DOHH2 (cell line): ENCODE data around the gene MPPE1.

ENCODE experiments used
- H3F3A ChIP-seq: fragments of 200-600 bp; sonication (generic), shearing (Covaris generic); 2 replicates; pipeline ENCODE4 v1.6.0; 2016; ENCODE audit warnings: antibody characterized with exemption, mild to moderate bottlenecking; ENCODE audit not compliant: control insufficient read depth, insufficient read depth
- H3K27ac ChIP-seq: fragments of 200-600 bp; sonication (generic); 2 replicates; pipeline ENCODE4 v1.5.1; 2014; ENCODE audit warnings: low read depth, mild to moderate bottlenecking, low read length, moderate library complexity
- H3K27me3 ChIP-seq: fragments of 200-600 bp; sonication (generic); 2 replicates; pipeline ENCODE4 v1.6.1; 2014; ENCODE audit warnings: mild to moderate bottlenecking, low read length, mixed read lengths; ENCODE audit not compliant: control insufficient read depth
- H3K36me3 ChIP-seq: fragments of 200-600 bp; sonication (generic); 2 replicates; pipeline ENCODE4 v1.6.1; 2014; ENCODE audit warnings: mild to moderate bottlenecking, low read length, moderate library complexity, mixed read lengths; ENCODE audit not compliant: control insufficient read depth
- H3K4me1 ChIP-seq: fragments of 200-600 bp; sonication (generic); 2 replicates; pipeline ENCODE4 v1.6.1; 2014; ENCODE audit warnings: mild to moderate bottlenecking, low read length, mixed read lengths; ENCODE audit not compliant: control insufficient read depth
- H3K4me2 ChIP-seq: fragments of 200-600 bp; sonication (generic); 2 replicates; pipeline ENCODE4 v1.6.0; 2014; ENCODE audit warnings: mild to moderate bottlenecking, low read length, moderate library complexity
- H3K4me3 ChIP-seq: fragments of 200-600 bp; sonication (generic); 2 replicates; pipeline ENCODE4 v1.5.1; 2014; ENCODE audit warnings: mild to moderate bottlenecking, low read length, mixed read lengths
- H3K79me2 ChIP-seq: fragments of 200-600 bp; sonication (generic); 2 replicates; pipeline ENCODE4 v1.6.1; 2014; ENCODE audit warnings: mild to moderate bottlenecking, low read length, mixed read lengths; ENCODE audit not compliant: control insufficient read depth
- H3K9me2 ChIP-seq: fragments of 200-600 bp; sonication (generic); replicated peaks from 2 replicates; pipeline ENCODE4 v1.6.1; 2014; ENCODE audit warnings: mild to moderate bottlenecking, low read length, mixed read lengths; ENCODE audit not compliant: control insufficient read depth
- H3K9me3 ChIP-seq: fragments of 200-600 bp; sonication (generic); 2 replicates; pipeline ENCODE4 v1.6.1; 2014; ENCODE audit warnings: antibody characterized with exemption, low read length, mixed read lengths; ENCODE audit not compliant: control insufficient read depth, insufficient read depth
- H4K20me1 ChIP-seq: fragments of 200-600 bp; sonication (generic); 2 replicates; pipeline ENCODE4 v1.6.0; 2014; ENCODE audit warnings: low read depth, mild to moderate bottlenecking, antibody characterized with exemption, low read length, moderate library complexity; ENCODE audit not compliant: control insufficient read depth, insufficient read depth
- EZH2phosphoT487 ChIP-seq: fragments of 200-600 bp; sonication (generic); IDR thresholded peaks from 2 replicates; pipeline ENCODE4 v1.6.1; 2017; ENCODE audit warnings: borderline replicate concordance, mild to moderate bottlenecking, antibody characterized with exemption, low read length, moderate library complexity, mixed read lengths
- TF ChIP-seq, protein P1 (sequence below): fragments of 200-600 bp; sonication (generic); IDR thresholded peaks from one replicate; pipeline ENCODE4 v1.5.1; 2014; ENCODE audit warnings: antibody characterized with exemption, mild to moderate bottlenecking, low read depth, low read length; ENCODE audit not compliant: poor library complexity, severe bottlenecking

Gene MPPE1

GRCh38 chr18:11847811-11848210 lies 60.3 kb downstream of the MPPE1 start:
- Histone ChIP-seq H3K79me2 (peaks cover 16% of the 10 kb centered on the region), H3K4me3 (no peak overlapping the region), H3K9me2 (no peaks in the 10 kb centered on the region), H3F3A (peaks cover 3% of the 10 kb centered on the region; the same call in 1 of the 2 replicates), H3K36me3 (peaks cover 12% of the 10 kb centered on the region), H3K27me3 (no peaks in the 10 kb centered on the region), H3K4me1 (peaks cover 22% of the 10 kb centered on the region), H3K9me3 (no peaks in the 10 kb centered on the region), H4K20me1 (no peaks in the 10 kb centered on the region), H3K27ac (no peak overlapping the region), H3K4me2 (no peak overlapping the region)
- no peak for TF ChIP-seq EZH2phosphoT487
- TF ChIP-seq, protein P1, sequence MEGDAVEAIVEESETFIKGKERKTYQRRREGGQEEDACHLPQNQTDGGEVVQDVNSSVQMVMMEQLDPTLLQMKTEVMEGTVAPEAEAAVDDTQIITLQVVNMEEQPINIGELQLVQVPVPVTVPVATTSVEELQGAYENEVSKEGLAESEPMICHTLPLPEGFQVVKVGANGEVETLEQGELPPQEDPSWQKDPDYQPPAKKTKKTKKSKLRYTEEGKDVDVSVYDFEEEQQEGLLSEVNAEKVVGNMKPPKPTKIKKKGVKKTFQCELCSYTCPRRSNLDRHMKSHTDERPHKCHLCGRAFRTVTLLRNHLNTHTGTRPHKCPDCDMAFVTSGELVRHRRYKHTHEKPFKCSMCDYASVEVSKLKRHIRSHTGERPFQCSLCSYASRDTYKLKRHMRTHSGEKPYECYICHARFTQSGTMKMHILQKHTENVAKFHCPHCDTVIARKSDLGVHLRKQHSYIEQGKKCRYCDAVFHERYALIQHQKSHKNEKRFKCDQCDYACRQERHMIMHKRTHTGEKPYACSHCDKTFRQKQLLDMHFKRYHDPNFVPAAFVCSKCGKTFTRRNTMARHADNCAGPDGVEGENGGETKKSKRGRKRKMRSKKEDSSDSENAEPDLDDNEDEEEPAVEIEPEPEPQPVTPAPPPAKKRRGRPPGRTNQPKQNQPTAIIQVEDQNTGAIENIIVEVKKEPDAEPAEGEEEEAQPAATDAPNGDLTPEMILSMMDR = no peak

- Histone ChIP-seq H3K9me3 (no peaks in the 10 kb centered on the region), H3K4me1 (peaks cover 12% of the 10 kb centered on the region), H3K9me2 (no peaks in the 10 kb centered on the region), H3K27ac (no peak overlapping the region), H3F3A (peaks cover 3% of the 10 kb centered on the region; the same call in 1 of the 2 replicates), H3K27me3 (no peaks in the 10 kb centered on the region), H3K4me3 (no peak overlapping the region), H4K20me1 (no peaks in the 10 kb centered on the region), H3K4me2 (no peak overlapping the region), H3K36me3 (no peaks in the 10 kb centered on the region), H3K79me2 (no peaks in the 10 kb centered on the region)
- TF ChIP-seq, protein P1 = no peak
Measured at GRCh38 chr18:11845654-11846053, 62.5 kb downstream of the MPPE1 start.

- TF ChIP-seq EZH2phosphoT487 = no peak
- TF ChIP-seq, protein P1 = no peak
- Histone ChIP-seq H3K4me1 (no peaks in the 10 kb centered on the region; the same call in 1 of the 2 replicates), H3K4me3 (no peak overlapping the region), H3K79me2 (no peaks in the 10 kb centered on the region), H4K20me1 (no peaks in the 10 kb centered on the region), H3K27ac (no peak overlapping the region), H3K36me3 (no peaks in the 10 kb centered on the region), H3K27me3 (no peaks in the 10 kb centered on the region), H3K9me3 (no peaks in the 10 kb centered on the region), H3F3A (peaks cover 3% of the 10 kb centered on the region; the same call in 1 of the 2 replicates), H3K4me2 (no peak overlapping the region), H3K9me2 (no peaks in the 10 kb centered on the region)
Measured at GRCh38 chr18:11844436-11844835, 63.7 kb downstream of the MPPE1 start.
